SK-N-SH (cell line): Measurements from ENCODE around the gene GAMT. TPM values are rescaled to one million over a fixed set of nuclear protein-coding genes. Genes with fewer than 3 reads are reported as not detected.

Experiments
- CTCF ChIA-PET: fragments of 300-600, 350-600 bp; formaldehyde crosslinking; extraction: SDS; loops from one replicate; lab custom pipeline; 2021; lab: Yijun Ruan, JAX
- POLR2A ChIA-PET: fragments of 350-600 bp; sonication (Branson Sonifier 250); formaldehyde crosslinking; extraction: SDS; loops from one replicate; lab custom pipeline; 2020; ENCODE audit warnings: antibody characterized with exemption, inconsistent platforms; lab: Yijun Ruan, JAX
- DNase-seq: peaks from one replicate; pipeline ENCODE4 v3.0.0; 2012
- H2AFZ ChIP-seq: fragments of 200-600 bp; sonication (generic); 2 replicates; pipeline ENCODE4 v1.8.1; 2016; ENCODE audit warnings: antibody characterized with exemption, mild to moderate bottlenecking, low read depth
- H3F3A ChIP-seq: fragments of 200-600 bp; sonication (generic); replicated peaks from 2 replicates; pipeline ENCODE3; 2016; ENCODE audit warnings: antibody characterized with exemption, mild to moderate bottlenecking; ENCODE audit not compliant: insufficient read depth
- H3K27ac ChIP-seq, 2 experiments: fragments of 200-500 bp in 1 of 2; fragments of 200-600 bp in 1 of 2; sonication (Bioruptor generic) in 1 of 2; sonication (generic), shearing (Covaris generic) in 1 of 2; 2 replicates each; pipeline versions ENCODE4 v1.5.1 to v1.6.1; 2014 to 2016; ENCODE audit warnings: low read depth in 2 of 2, inconsistent platforms in 1 of 2, low read length in 1 of 2, mild to moderate bottlenecking in 1 of 2, mixed read lengths in 1 of 2
- H3K27me3 ChIP-seq: fragments of 200-600 bp; sonication (generic), shearing (Covaris generic); 2 replicates; pipeline ENCODE4 v1.6.1; 2016; ENCODE audit warnings: mixed run types; ENCODE audit not compliant: insufficient read depth
- H3K36me3 ChIP-seq, 2 experiments: fragments of 200-500 bp in 1 of 2; fragments of 200-600 bp in 1 of 2; sonication (Bioruptor generic) in 1 of 2; sonication (generic) in 1 of 2; replicated peaks in 1 of 2; 2 replicates each; pipeline versions ENCODE3 to v1.5.1; 2014 to 2016; ENCODE audit warnings: low read length in 1 of 2, mild to moderate bottlenecking in 1 of 2; ENCODE audit not compliant: insufficient read depth in 2 of 2, control insufficient read depth in 1 of 2
- H3K4me1 ChIP-seq, 2 experiments: fragments of 200-500 bp in 1 of 2; fragments of 200-600 bp in 1 of 2; sonication (Bioruptor generic) in 1 of 2; sonication (generic), shearing (Covaris generic) in 1 of 2; 2 replicates each; pipeline versions ENCODE4 v1.5.1 to v1.6.1; 2014 to 2016; ENCODE audit warnings: low read depth in 1 of 2, low read length in 1 of 2, mixed run types in 1 of 2; ENCODE audit not compliant: insufficient read depth in 2 of 2, control insufficient read depth in 1 of 2
- H3K4me2 ChIP-seq: fragments of 200-600 bp; sonication (generic), shearing (Covaris generic); 2 replicates; pipeline ENCODE4 v1.6.1; 2017; ENCODE audit warnings: mixed run types
- H3K4me3 ChIP-seq, 2 experiments: fragments of 200-500 bp in 1 of 2; fragments of 200-600 bp in 1 of 2; sonication (Bioruptor generic) in 1 of 2; sonication (generic), shearing (Covaris generic) in 1 of 2; 2 replicates each; pipeline versions ENCODE4 v1.5.1 to v1.8.1; 2014 to 2016; ENCODE audit warnings: low read depth in 2 of 2, inconsistent platforms in 1 of 2, low read length in 1 of 2, mild to moderate bottlenecking in 1 of 2, mixed read lengths in 1 of 2, moderate library complexity in 1 of 2
- H3K79me2 ChIP-seq: fragments of 200-600 bp; sonication (generic); 2 replicates; pipeline ENCODE4 v1.8.1; 2017; ENCODE audit warnings: mild to moderate bottlenecking; ENCODE audit not compliant: insufficient read depth
- H3K9ac ChIP-seq: fragments of 200-600 bp; sonication (generic); 2 replicates; pipeline ENCODE4 v1.6.1; 2017; ENCODE audit warnings: mixed run types
- H3K9me2 ChIP-seq: fragments of 200-600 bp; sonication (generic); 2 replicates; pipeline ENCODE4 v1.6.1; 2017; ENCODE audit warnings: mixed run types
- H3K9me3 ChIP-seq: fragments of 200-600 bp; sonication (generic); 2 replicates; pipeline ENCODE4 v1.6.1; 2017; ENCODE audit warnings: mixed run types, mild to moderate bottlenecking, moderate library complexity
- H4K20me1 ChIP-seq: fragments of 200-600 bp; sonication (generic); 2 replicates; pipeline ENCODE4 v1.6.1; 2017; ENCODE audit warnings: mild to moderate bottlenecking, mixed run types; ENCODE audit not compliant: insufficient read depth
- CHD2 ChIP-seq: fragments of 150-350 bp; IDR thresholded peaks from 2 replicates; pipeline ENCODE4 v1.6.1; 2018; ENCODE audit warnings: low read length; ENCODE audit not compliant: partially characterized antibody
- ELF1 ChIP-seq: IDR thresholded peaks from 2 replicates; pipeline ENCODE4 v1.4.0; 2012
- EP300 ChIP-seq, 2 experiments: IDR thresholded peaks; 2 replicates each; pipeline versions ENCODE4 v1.4.0 to v1.6.1; 2012; ENCODE audit warnings: borderline replicate concordance in 1 of 2, low read depth in 1 of 2, low read length in 1 of 2
- EZH2phosphoT487 ChIP-seq: fragments of 200-600 bp; sonication (generic); IDR thresholded peaks from 2 replicates; pipeline ENCODE4 v1.6.1; 2017; ENCODE audit warnings: low read depth, mixed run types, mild to moderate bottlenecking, antibody characterized with exemption, moderate library complexity, borderline replicate concordance
- FOXJ3 ChIP-seq: sonication (generic); formaldehyde crosslinking; IDR thresholded peaks from 2 replicates; pipeline ENCODE4 v1.5.1; 2020; ENCODE audit warnings: mild to moderate bottlenecking, missing genetic modification reagents
- GATA2 ChIP-seq: sonication (generic); formaldehyde crosslinking; IDR thresholded peaks from 2 replicates; pipeline ENCODE4 v1.5.0; 2020; ENCODE audit warnings: mild to moderate bottlenecking, missing genetic modification reagents
- IRF3 ChIP-seq: fragments of 150-350 bp; IDR thresholded peaks from 2 replicates; pipeline ENCODE4 v1.6.1; 2016; ENCODE audit warnings: mild to moderate bottlenecking, low read depth, low read length
- JUND ChIP-seq: IDR thresholded peaks from 2 replicates; pipeline ENCODE4 v1.4.0; 2012
- MAX ChIP-seq: IDR thresholded peaks from 2 replicates; pipeline ENCODE4 v1.4.0; 2012; ENCODE audit warnings: low read depth
- POLR2AphosphoS5 ChIP-seq: IDR thresholded peaks from 2 replicates; pipeline ENCODE4 v1.6.1; 2012; ENCODE audit warnings: low read depth, low read length
- RFX5 ChIP-seq: IDR thresholded peaks from 2 replicates; pipeline ENCODE4 v1.6.1; 2012; ENCODE audit warnings: mild to moderate bottlenecking, improper control_type of control experiment, low read length
- SIN3A ChIP-seq: IDR thresholded peaks from 2 replicates; pipeline ENCODE4 v1.6.1; 2012; ENCODE audit warnings: low read depth, mild to moderate bottlenecking, low read length, moderate library complexity, borderline replicate concordance
- SMC3 ChIP-seq: IDR thresholded peaks from 2 replicates; pipeline ENCODE4 v1.6.1; 2012; ENCODE audit warnings: low read depth, low read length, improper control_type of control experiment
- YY1 ChIP-seq: IDR thresholded peaks from 2 replicates; pipeline ENCODE4 v1.4.0; 2012; ENCODE audit warnings: low read depth, mild to moderate bottlenecking
- WGBS: methylation state at CpG from one replicate; pipeline ENCODE4 v1.1.6; 2017; ENCODE audit warnings: low lambda C conversion rate; 5-methylcytosine and 5-hydroxymethylcytosine counted together
- polyA plus RNA-seq, 3 experiments: library from polyadenylated mRNA; depleted of rRNA; stranded (reverse); fragments of >200 nt; gene quantifications; 2 replicates each; pipeline ENCODE4 v1.2.3, GENCODE V29; 2012

The GAMT gene
- polyA plus RNA-seq, 1 of the 3 experiments (the other 2 are of a cell fraction) = 85.3 TPM

- TF ChIP-seq MAX = no peak
- no peak for TF ChIP-seq RFX5
- TF ChIP-seq, all 33 proteins: peak for 0
- ChIA-PET CTCF (interaction anchor here (1.3 to 7.4 kb wide), 3 partner anchors 51 to 123 kb away, joined by 3 to 81 read pairs (median 6); no protein-coding TSS in a partner anchor), POLR2A (no interaction called here)
- no peak for DNase-seq
- no peak overlapping the region for H3K27ac ChIP-seq
- peaks cover 38 to 70% of the 10 kb centered on the region in 2 experiments for H3K36me3 ChIP-seq
- 93% methylated on average over 28 of the region's 35 CpGs for WGBS
- H3K4me1 ChIP-seq = peaks cover 0 to 5% of the 10 kb centered on the region in 2 experiments; a peak in 1 of 4 replicates
- H3K9ac ChIP-seq = no peak overlapping the region
- H3K27me3 ChIP-seq = no peaks in the 10 kb centered on the region
- peaks cover 7% of the 10 kb centered on the region for H3F3A ChIP-seq
- no peak overlapping the region for H2AFZ ChIP-seq
- H3K9me3 ChIP-seq = no peaks in the 10 kb centered on the region
- peaks cover 18% of the 10 kb centered on the region; the same call in 1 of the 2 replicates for H3K79me2 ChIP-seq
- no peaks in the 10 kb centered on the region for H4K20me1 ChIP-seq
- no peak overlapping the region for H3K4me2 ChIP-seq
- no peaks in the 10 kb centered on the region for H3K9me2 ChIP-seq
- no peak overlapping the region for H3K4me3 ChIP-seq
Observed at GRCh38 chr19:1366899-1367870, 34.2 kb downstream of the GAMT start.

GRCh38 chr19:1366296-1366695 lies 35.0 kb downstream of the GAMT start:
- no peak overlapping the region for H3K4me2 ChIP-seq
- ChIA-PET CTCF (interaction anchor here (1.3 to 1.6 kb wide), 2 partner anchors 87 to 122 kb away, joined by 3 to 6 read pairs; no protein-coding TSS in a partner anchor), POLR2A (no interaction called here)
- 95% methylated on average over 10 of the region's 10 CpGs for WGBS
- H3K4me3 ChIP-seq = no peak overlapping the region
- no peak overlapping the region for H3K9ac ChIP-seq
- H3K79me2 ChIP-seq = peaks cover 23% of the 10 kb centered on the region; the same call in 1 of the 2 replicates
- no peak overlapping the region for H2AFZ ChIP-seq
- peaks cover 14% of the 10 kb centered on the region for H3F3A ChIP-seq
- H4K20me1 ChIP-seq = no peaks in the 10 kb centered on the region
- H3K27me3 ChIP-seq = no peaks in the 10 kb centered on the region
- no peak for DNase-seq
- peaks cover 9 to 12% of the 10 kb centered on the region in 2 experiments for H3K4me1 ChIP-seq
- H3K9me2 ChIP-seq = no peaks in the 10 kb centered on the region
- no peak overlapping the region for H3K27ac ChIP-seq
- no peaks in the 10 kb centered on the region for H3K9me3 ChIP-seq
- H3K36me3 ChIP-seq = peaks cover 37 to 71% of the 10 kb centered on the region in 2 experiments
- TF ChIP-seq SMC3 (no peak), IRF3 (no peak), MAX (no peak), POLR2AphosphoS5 (no peak), JUND (no peak), ELF1 (no peak), YY1 (no peak), SIN3A (no peak), FOXJ3 (CRISPR knock-in tag) (no peak), EZH2phosphoT487 (no peak), CHD2 (no peak), EP300 (IDR thresholded peaks at IDR 0.05; ENCODE audit: borderline replicate concordance in 1 of 2, low read depth in 1 of 2, low read length in 1 of 2) (no peak), GATA2 (no peak)
- TF ChIP-seq, all 33 proteins: peak for 0
